Measurements from ENCODE around the gene CDH1. TPM values are rescaled to one million over a fixed set of nuclear protein-coding genes. Genes with fewer than 3 reads are reported as not detected.

The CDH1 gene
- total RNA-seq, 1 experiment from 2014 or later, result 0.03 TPM

DNA sequence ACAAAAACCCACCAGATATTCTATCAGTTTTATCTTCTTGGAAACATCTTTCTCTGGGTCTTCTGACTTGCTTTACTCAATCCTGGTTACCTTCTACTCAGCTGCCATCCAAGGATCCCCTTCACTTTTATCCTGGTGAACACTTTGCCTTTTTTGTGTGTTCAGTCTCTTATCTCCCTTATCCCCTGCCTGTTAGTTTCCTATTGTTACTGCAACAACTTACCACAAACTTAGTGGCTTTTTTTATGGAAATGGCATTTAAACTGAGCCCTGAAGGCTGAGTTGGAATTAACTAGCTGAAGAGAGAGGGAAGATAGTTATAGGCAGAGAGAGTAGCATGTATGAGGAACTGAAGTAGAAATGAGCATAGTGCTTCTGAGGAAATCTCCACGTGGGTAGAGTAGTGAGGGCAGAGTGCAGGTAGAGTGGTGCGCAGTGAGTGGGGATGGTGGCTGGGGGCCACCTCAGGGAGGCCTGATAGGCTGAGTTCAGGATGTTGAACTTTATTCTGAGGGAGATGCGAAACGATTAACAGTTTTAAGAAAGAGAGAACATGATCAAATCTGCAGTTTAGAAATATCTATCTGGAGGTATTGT is 132.5 kb downstream of the CDH1 start:
- in situ Hi-C loops (cut with HindIII; ENCODE audit: low pct_unique_long_range_greater_than_20kb, low sequenced_read_pairs), result no loop called here

DNA sequence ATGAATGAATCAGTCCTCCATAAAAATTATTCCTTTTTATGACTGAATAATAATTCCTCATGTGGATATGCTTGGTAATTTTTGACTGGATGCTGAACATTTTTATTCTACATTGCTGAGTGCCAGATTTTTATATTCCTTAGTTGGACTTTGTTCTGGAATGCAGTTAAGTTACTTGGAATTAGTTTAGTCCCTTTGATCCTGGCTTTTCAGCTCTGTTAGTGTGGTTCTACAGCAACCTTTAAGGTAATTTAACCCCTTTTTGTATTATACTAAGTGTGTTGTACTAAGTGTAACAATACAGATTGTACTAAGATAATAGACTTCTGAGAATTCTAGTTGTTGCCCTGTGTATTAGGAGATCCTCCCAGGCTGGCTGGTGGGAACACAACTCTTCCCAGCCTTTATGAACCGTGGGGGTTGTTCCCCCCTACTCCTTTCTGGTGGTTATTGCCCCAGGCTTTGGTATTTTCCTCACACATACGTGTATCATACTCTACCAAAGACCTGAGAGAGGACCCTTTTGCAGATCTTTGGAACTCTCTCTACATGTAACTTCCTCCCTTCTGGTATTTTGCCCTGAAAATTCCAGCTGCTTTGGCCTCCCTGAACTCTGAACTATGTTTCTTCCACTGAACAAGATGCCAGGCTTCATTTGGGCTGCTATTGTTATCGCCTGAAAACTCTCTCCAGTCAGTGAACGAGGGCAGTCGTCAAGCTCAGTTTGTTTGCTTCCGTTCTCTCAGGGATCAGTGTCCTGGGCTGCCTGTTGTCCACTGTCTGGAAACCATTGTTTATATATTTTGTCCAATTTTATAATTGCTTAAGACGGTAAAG is 136.8 kb downstream of the CDH1 start:
- in situ Hi-C loops (cut with HindIII; ENCODE audit: low pct_unique_long_range_greater_than_20kb, low sequenced_read_pairs), result no loop called here
- DNase-seq (ENCODE audit: low read depth), result no peak

More for the DNA sequence above, 132.5 kb downstream of the CDH1 start:
- no peak for DNase-seq (ENCODE audit: low read depth)

DNA sequence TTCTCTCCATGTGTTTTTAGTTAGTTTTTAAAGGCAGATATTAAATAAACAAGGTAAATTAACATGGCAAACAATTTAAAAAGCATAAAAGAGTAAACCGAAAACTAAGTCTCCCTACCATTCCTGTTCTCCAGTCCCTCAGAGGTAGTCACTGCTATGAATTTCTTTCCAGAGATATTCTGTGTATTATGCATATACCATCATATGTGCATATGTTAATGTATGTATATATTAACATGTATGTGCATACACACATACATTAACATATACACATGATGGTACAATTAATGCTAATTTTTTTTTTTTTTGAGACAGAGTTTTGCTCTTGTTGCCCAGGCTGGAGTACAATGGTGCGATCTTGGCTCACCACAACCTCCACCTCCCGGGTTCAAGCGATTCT is 138.8 kb downstream of the CDH1 start:
- in situ Hi-C loops (cut with HindIII; ENCODE audit: low pct_unique_long_range_greater_than_20kb, low sequenced_read_pairs), result no loop called here
- no peak for DNase-seq (ENCODE audit: low read depth)

DNA sequence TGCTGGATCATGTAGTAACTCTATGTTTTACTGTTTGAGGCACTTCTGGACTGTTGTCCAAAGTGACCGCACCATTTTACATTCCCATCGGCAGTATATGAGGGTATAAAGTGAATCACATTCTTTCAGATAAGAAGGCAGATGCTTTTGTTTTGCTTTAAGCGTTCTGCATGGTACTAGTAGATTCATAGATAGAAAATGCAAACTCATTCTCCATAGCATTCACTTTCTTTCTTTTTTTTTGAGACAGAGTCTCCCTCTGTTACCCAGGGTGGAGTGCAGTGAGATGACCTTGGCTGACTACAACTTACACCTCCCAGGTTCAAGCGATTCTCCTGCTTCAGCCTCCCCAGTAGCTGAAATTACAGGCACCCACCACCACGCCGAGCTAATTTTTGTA is 146.6 kb downstream of the CDH1 start:
- no peak for DNase-seq (ENCODE audit: low read depth)
- in situ Hi-C loops (cut with HindIII; ENCODE audit: low pct_unique_long_range_greater_than_20kb, low sequenced_read_pairs), result no loop called here

DNA sequence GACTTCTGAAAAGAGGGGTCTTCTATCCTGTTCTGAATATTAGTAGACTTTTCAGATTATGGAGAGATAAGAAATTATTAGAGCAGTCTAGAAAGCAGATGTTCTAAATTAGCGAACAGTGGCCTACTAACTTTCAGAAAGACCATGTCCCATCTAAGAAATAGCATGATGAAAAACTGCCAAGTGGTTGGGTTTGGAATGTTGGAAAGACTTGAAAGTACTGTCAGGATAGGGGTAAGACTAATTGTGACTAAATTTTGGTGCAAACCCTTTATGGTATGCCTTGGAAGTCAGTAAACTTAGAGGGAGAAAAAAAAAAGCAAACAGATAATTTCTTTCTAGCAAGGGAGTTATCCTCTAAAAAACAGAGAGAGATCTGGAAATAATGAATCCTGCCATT is 147.3 kb downstream of the CDH1 start:
- in situ Hi-C loops (cut with HindIII; ENCODE audit: low pct_unique_long_range_greater_than_20kb, low sequenced_read_pairs), result no loop called here
- DNase-seq (ENCODE audit: low read depth), result no peak

Other genes with a start within 250 kb of the CDH1 start
- 22.6 and 51.9 TPM in 2 replicates for gene ZFP90, start 198.0 kb upstream of the CDH1 start, total RNA-seq (2014; rRNA removed; shearing (Covaris generic); ENCODE audit: low replicate concordance)
- gene CDH3, start 92.0 kb upstream of the CDH1 start, total RNA-seq (2014; rRNA removed; shearing (Covaris generic); ENCODE audit: low replicate concordance), result 0.06 TPM in 1 of 2 replicates, not detected in the other
- 9.8 and 12.3 TPM in 2 replicates for gene TANGO6, start 106.2 kb downstream of the CDH1 start, total RNA-seq (2014; rRNA removed; shearing (Covaris generic); ENCODE audit: low replicate concordance)